ENCODE results near the gene MAGI1.
A peak's percentile ranks its signal among the peaks of the same experiment; 100 is the strongest.
"Not testable (repeated sequence)": the region's sequence is repeated elsewhere in the genome, so short reads cannot be mapped to it uniquely, and the experiment has no call there.

Gene MAGI1

GRCh38 chr3:65560133-65560532 is 478.6 kb downstream of the MAGI1 start:
- DNase-seq (ENCODE audit: low read depth): no peak

DNA sequence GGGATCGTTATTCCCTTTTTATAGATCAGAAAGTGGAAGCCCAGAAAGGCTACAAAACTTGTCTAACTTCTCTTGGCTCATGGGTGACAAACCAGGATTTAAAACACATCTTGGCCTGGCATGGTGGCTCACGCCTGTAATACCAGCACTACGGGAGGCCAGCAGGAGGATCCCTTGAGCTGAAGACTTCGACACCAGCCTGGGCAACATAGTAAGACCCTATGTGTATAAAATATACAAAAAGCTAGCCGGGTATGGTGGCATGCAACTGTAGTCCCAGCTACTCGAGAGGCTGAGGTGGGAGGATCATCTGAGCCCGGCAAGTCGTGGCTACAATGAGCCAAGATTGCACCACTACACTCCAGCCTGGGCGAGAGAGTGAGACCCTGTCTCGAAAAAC is 479.1 kb downstream of the MAGI1 start:
- no peak for DNase-seq (ENCODE audit: low read depth)

DNA sequence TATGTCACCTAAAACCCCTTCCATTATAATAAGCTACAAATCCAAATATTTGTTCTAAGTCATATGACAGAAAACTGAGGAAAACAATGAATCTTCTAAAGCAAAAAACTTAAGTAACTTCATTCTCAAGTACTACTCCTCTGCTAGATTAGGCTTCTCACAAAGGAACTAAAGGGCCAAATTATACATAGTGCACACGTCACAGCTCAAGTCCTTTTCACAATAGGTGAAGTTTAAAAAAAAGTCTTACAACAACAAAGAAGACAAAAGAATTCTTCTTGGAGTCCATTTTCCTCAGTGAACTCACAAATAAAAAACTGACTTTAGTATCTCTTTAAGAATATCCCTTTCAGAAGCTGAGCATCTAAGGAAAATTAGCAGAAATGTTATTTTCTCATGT is 479.9 kb downstream of the MAGI1 start:
- DNase-seq (ENCODE audit: low read depth): no peak

DNA sequence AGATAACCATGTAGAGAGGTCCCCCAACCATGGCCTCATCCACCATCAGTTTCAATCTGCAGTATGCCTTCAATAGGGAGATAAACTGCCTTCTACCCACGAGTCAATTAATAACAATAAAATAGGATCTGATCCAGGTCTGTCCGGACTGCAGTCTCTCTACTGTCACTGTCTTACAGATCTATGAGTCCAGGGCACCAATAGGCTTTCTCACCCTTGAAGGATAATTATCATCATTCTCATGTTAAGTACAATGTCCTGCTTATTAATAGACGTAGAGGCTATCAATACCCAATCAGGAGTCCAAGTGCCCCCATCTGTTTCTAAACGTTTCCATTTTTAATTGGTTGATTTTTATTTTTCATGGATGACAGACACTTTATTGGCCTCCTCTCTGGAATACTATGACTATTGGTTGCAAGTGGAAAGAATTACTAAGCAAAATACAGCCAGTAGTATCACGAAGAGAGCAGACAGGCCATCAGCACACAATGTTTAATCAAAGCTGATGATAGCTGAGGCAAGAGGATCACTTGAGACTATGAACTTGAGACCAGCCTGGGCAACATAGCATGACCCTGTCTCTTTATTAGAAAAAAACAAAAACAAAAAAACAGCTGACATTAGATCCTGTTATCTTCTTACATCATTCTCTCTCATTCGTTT is 480.7 kb downstream of the MAGI1 start:
- DNase-seq (ENCODE audit: low read depth): no peak

DNA sequence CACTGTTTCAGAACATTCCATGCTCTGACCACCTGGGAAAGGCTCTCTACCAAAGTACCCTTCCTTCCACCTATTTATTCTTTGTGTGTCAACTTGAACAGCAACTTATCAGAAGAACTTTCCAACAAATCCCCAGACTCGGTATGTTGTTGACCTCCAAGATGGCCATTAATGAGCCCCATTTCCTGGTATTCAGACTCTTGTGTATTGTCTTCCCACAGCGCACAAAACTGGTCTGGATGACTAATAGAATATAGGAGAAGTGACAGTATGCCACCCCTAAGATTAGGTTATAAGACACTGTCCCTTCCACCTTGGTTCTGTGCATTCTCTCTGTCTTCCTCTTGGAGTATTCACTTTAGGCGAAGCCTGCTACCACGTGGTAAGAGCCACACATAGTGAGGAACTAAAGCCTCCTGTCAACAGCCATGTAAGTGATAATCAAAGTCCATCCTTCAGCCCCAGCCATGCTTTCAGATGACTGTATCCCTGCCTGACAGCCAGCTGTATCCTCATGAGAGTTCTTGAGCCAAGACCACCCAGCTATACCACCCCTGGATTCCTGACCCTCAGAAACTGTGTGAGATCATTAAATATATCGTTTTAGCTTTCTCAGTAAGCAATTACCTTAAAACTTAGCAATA is 481.7 kb downstream of the MAGI1 start:
- DNase-seq (ENCODE audit: low read depth): no peak

- no peak for DNase-seq (ENCODE audit: low read depth)
Measured at GRCh38 chr3:65552434-65552833, 486.3 kb downstream of the MAGI1 start.

- no peak for DNase-seq (ENCODE audit: low read depth)
Measured at GRCh38 chr3:65551945-65552344, 486.8 kb downstream of the MAGI1 start.

- no peak for DNase-seq (ENCODE audit: low read depth)
Measured at GRCh38 chr3:65550137-65550536, 488.6 kb downstream of the MAGI1 start.

GRCh38 chr3:65549626-65549959 is 489.1 kb downstream of the MAGI1 start:
- DNase-seq (ENCODE audit: low read depth): no peak

DNA sequence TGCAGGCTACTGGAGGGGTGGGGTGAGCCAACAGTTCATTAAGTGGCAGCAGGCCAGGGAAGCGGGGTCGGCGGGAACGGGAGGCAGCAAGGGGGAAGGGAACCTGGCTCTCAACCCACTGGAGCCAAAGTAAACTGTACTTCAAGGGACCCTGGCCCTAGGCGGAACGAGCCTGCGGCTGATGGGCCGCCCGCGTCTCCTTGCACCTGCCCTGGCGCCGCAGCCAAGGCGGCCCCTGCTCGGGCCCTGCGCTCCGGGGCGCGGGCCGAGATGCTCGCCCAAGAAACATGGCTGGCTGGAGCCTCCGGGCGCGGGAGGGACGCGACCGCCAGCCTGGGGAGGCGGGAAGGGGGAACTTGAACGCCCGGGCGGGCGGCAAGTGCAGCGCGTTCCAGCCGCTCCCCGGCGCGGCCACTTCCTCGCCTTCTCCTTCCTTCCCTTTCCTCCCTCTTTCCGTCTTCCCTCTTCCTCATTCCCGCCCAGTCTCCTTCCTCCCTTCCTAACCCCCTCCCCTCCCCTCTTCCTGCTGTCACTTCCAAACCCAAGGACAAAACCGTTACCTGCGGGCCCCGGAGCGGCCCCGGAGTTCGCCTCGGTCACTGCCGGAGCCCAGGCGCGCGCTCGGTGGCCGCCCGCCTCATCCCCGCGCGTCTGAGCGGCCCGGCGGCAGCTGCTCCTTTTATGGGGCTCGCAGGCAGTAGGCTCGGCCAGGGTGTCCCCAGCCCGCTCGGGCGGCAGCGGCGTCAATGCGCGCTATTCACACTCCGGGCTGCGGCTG is 489.7 kb downstream of the MAGI1 start:
- no peak for DNase-seq (ENCODE audit: low read depth)

DNA sequence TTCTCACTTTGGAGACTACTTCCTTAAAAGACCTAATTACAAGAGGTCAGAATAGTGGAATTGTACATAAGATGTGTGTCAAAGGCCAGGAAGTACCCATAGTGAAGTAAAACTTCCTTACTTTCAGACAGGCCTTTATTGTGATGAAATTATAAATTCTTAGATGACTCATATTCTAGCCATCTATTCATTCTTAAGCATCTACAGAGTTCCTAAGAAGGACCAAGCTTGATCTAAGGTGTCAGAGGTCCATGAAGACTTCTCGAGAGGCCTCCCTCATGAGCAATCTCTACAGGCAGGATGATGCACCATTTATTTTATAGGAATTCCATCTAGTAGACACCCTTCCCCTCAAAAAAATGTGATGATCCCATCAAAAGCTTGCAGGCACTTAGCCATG is 493.3 kb downstream of the MAGI1 start:
- peak; percentile 51 for DNase-seq (ENCODE audit: low read depth)

DNA sequence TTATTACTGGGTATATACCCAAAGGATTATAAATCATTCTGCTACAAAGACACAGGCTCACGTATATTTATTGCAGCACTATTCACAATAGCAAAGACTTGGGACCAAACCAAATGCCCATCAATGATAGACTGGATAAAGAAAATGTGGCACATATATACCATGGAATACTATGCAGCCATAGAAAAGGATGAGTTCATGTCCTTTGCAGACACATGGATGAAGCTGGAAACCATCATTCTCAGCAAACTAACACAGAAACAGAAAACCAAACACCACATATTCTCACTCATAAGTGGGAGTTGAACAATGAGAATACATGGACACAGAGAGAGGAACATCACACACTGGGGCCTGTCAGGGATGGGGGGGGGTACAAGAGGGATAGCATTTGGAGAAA is 495.3 kb downstream of the MAGI1 start:
- DNase-seq (ENCODE audit: low read depth): not testable (repeated sequence)

DNA sequence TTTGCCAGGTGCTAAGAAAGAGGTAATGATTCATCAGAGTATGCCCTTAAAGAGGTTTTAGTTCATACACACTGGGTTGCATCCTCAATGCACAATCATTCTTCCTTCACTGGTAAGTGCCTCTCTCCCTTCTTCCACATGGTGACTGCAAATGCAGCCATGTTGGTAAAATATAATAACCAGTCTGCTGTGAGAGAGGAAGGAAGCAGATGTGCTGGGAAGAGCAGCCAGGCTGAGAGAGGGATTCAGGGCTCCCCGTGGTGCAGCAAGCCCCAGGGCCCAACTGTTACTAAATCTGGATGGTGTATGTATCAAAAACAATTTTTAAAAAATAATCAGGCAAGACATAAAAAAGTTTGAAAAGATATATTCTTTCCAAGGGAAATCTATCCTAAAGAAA is 498.1 kb downstream of the MAGI1 start:
- DNase-seq (ENCODE audit: low read depth): no peak

DNA sequence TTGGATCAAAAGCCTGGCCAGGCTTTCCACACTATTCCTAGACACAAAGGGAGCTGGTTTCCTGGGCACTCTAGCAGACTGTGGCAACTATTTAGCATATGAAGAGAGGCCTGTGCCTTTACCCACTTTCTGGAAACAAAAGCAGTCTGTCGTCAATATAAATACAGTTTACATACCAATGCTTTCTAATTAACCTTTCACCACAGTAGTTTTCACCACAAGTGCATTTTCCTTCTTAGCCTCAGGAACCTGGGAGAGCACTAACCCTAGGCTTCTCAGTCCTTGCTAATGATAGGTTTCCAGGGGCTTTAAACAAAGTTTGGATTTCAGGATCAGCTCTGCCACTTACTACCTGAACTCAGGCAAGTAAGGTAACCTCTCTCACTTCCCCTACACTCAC is 499.1 kb downstream of the MAGI1 start:
- DNase-seq (ENCODE audit: low read depth): no peak

GRCh38 chr3:65538101-65538500 is 500.6 kb downstream of the MAGI1 start:
- no peak for DNase-seq (ENCODE audit: low read depth)

DNA sequence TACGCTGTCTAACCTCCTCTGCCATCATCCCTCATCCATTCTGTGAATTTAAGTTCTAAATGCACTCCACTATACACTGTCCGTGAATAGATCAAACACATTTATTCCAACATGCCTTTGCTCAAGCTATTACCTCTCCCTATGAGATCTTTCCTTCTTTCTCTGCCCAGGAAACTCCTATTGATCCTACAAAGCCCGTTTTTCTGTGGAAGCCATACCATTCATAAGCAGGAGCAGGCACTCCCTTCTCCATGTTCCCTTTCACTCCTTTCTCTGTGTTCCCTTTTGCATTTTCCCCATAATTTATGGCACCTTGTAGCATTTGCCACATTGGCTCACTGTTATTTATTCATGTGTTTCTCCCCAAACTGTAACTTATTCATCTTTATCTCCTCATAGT is 501.6 kb downstream of the MAGI1 start:
- no peak for DNase-seq (ENCODE audit: low read depth)

GRCh38 chr3:65535260-65535659 is 503.5 kb downstream of the MAGI1 start:
- DNase-seq (ENCODE audit: low read depth): no peak

GRCh38 chr3:65534805-65535204 is 503.9 kb downstream of the MAGI1 start:
- no peak for DNase-seq (ENCODE audit: low read depth)

- DNase-seq (ENCODE audit: low read depth): no peak
Measured at GRCh38 chr3:65532749-65533148, 506.0 kb downstream of the MAGI1 start.

- no peak for DNase-seq (ENCODE audit: low read depth)
Measured at GRCh38 chr3:65532215-65532614, 506.5 kb downstream of the MAGI1 start.

GRCh38 chr3:65531499-65531898 is 507.2 kb downstream of the MAGI1 start:
- DNase-seq (ENCODE audit: low read depth): no peak

- DNase-seq (ENCODE audit: low read depth): no peak
Measured at GRCh38 chr3:65526656-65527055, 512.1 kb downstream of the MAGI1 start.

- no peak for DNase-seq (ENCODE audit: low read depth)
Measured at GRCh38 chr3:65524584-65524983, 514.1 kb downstream of the MAGI1 start.

All from HS-5 (cell line).